GM21515 (cell line): ENCODE data around the gene VAMP8.
"Not testable (repeated sequence)": the region's sequence is repeated elsewhere in the genome, so short reads cannot be mapped to it uniquely, and the experiment has no call there.

Source experiments
- ATAC-seq: cut with Tn5 transposase; IDR thresholded peaks from one replicate; pipeline ENCODE4 v1.9.1; 2021; ENCODE audit not compliant: unreplicated experiment

VAMP8 gene

GRCh38 chr2:85615413-85615728 is 38.0 kb downstream of the VAMP8 start:
- no peak for ATAC-seq

- not testable (repeated sequence) for ATAC-seq
Observed at GRCh38 chr2:85617723-85618122, 40.3 kb downstream of the VAMP8 start.

GRCh38 chr2:85619617-85620016 is 42.2 kb downstream of the VAMP8 start:
- no peak for ATAC-seq

GRCh38 chr2:85621338-85621737 is 44.0 kb downstream of the VAMP8 start:
- ATAC-seq: no peak

GRCh38 chr2:85623991-85624390 is 46.6 kb downstream of the VAMP8 start:
- ATAC-seq: no peak

GRCh38 chr2:85628658-85629057 is 51.3 kb downstream of the VAMP8 start:
- no peak for ATAC-seq

GRCh38 chr2:85631316-85631715 is 53.9 kb downstream of the VAMP8 start:
- ATAC-seq: no peak
